ENCODE measurements around the gene PTPRG. TPM values are rescaled to one million over a fixed set of nuclear protein-coding genes. Genes with fewer than 3 reads are reported as not detected.

Gene PTPRG
- total RNA-seq, 1 donor from 2014 or later: 25.2 TPM

- no peaks in the 10 kb centered on the region for H3K27me3 ChIP-seq (ENCODE audit: control insufficient read depth, insufficient read depth, low read length)
- DNase-seq (ENCODE audit: low read depth): no peak
- no peak for TF ChIP-seq CTCF (IDR thresholded peaks at IDR 0.05; ENCODE audit: insufficient read depth, low read length, poor library complexity, severe bottlenecking)
- no peak overlapping the region for H3K4me3 ChIP-seq (ENCODE audit: low read depth, low read length)
- no peaks in the 10 kb centered on the region for H3K36me3 ChIP-seq (ENCODE audit: control insufficient read depth, insufficient read depth, low read length)
Measured at GRCh38 chr3:61668317-61668864, 107.0 kb downstream of the PTPRG start.

- no peaks in the 10 kb centered on the region for H3K27me3 ChIP-seq (ENCODE audit: control insufficient read depth, insufficient read depth, low read length)
- no peak for TF ChIP-seq CTCF (IDR thresholded peaks at IDR 0.05; ENCODE audit: insufficient read depth, low read length, poor library complexity, severe bottlenecking)
- no peaks in the 10 kb centered on the region for H3K36me3 ChIP-seq (ENCODE audit: control insufficient read depth, insufficient read depth, low read length)
- no peak overlapping the region for H3K4me3 ChIP-seq (ENCODE audit: low read depth, low read length)
- no peak for DNase-seq (ENCODE audit: low read depth)
Measured at GRCh38 chr3:61669203-61669602, 107.8 kb downstream of the PTPRG start.

- Histone ChIP-seq H3K4me3 (ENCODE audit: low read depth, low read length) (no peak overlapping the region), H3K36me3 (ENCODE audit: control insufficient read depth, insufficient read depth, low read length) (no peaks in the 10 kb centered on the region), H3K27me3 (ENCODE audit: control insufficient read depth, insufficient read depth, low read length) (no peaks in the 10 kb centered on the region)
- DNase-seq (ENCODE audit: low read depth): peak; percentile 25
- TF ChIP-seq CTCF (IDR thresholded peaks at IDR 0.05; ENCODE audit: insufficient read depth, low read length, poor library complexity, severe bottlenecking): no peak
Measured at GRCh38 chr3:61669668-61670299, 108.4 kb downstream of the PTPRG start.

- Histone ChIP-seq H3K36me3 (ENCODE audit: control insufficient read depth, insufficient read depth, low read length) (no peaks in the 10 kb centered on the region), H3K4me3 (ENCODE audit: low read depth, low read length) (no peak overlapping the region), H3K27me3 (ENCODE audit: control insufficient read depth, insufficient read depth, low read length) (no peaks in the 10 kb centered on the region)
- no peak for DNase-seq (ENCODE audit: low read depth)
- TF ChIP-seq CTCF (IDR thresholded peaks at IDR 0.05; ENCODE audit: insufficient read depth, low read length, poor library complexity, severe bottlenecking): no peak
Measured at GRCh38 chr3:61673651-61674050, 112.3 kb downstream of the PTPRG start.

- TF ChIP-seq CTCF (IDR thresholded peaks at IDR 0.05; ENCODE audit: insufficient read depth, low read length, poor library complexity, severe bottlenecking): no peak
- no peak overlapping the region for H3K4me3 ChIP-seq (ENCODE audit: low read depth, low read length)
- H3K27me3 ChIP-seq (ENCODE audit: control insufficient read depth, insufficient read depth, low read length): no peaks in the 10 kb centered on the region
- no peaks in the 10 kb centered on the region for H3K36me3 ChIP-seq (ENCODE audit: control insufficient read depth, insufficient read depth, low read length)
- no peak for DNase-seq (ENCODE audit: low read depth)
Measured at GRCh38 chr3:61674596-61674995, 113.2 kb downstream of the PTPRG start.

DNA sequence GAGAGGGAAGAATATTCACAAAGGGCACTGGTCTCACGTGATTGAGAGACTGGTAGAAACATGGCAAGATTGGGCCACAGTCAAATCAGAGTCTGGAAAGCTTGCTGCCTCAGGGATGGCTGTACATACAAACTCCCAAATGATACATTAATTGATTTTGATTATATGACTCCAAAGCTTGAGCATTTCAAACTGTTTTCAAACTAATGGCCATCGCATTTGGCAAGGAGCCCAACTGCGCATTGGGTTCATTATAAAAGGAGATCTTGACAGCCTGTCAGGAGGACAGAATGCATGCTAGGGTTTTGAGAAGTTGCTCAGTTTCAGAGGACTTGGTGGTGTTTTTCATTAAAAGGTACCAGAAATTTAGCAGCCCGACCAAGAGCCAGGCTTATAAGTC is 117.7 kb downstream of the PTPRG start:
- H3K4me3 ChIP-seq (ENCODE audit: low read depth, low read length): no peak overlapping the region
- no peak for TF ChIP-seq CTCF (IDR thresholded peaks at IDR 0.05; ENCODE audit: insufficient read depth, low read length, poor library complexity, severe bottlenecking)
- no peaks in the 10 kb centered on the region for H3K36me3 ChIP-seq (ENCODE audit: control insufficient read depth, insufficient read depth, low read length)
- no peak for DNase-seq (ENCODE audit: low read depth)
- no peaks in the 10 kb centered on the region for H3K27me3 ChIP-seq (ENCODE audit: control insufficient read depth, insufficient read depth, low read length)
